Endothelial cell of umbilical vein (primary cell): ENCODE measurements around the gene LITAF. TPM values are rescaled to one million over a fixed set of nuclear protein-coding genes. Genes with fewer than 3 reads are reported as not detected.

Source experiments
- BruUV-seq: library from RNA; stranded (reverse); fragments of 400-500 nt; replicated peaks from 2 replicates; lab custom pipeline; 2021; lab: Mats Ljungman, UMichigan
- CTCF ChIA-PET: fragments of 300-600, 350-600 bp; sonication (Branson Sonifier 250); formaldehyde crosslinking; loops from one replicate; lab custom pipeline; 2021; ENCODE audit warnings: antibody characterized with exemption, inconsistent platforms; lab: Charles Lee
- POLR2A ChIA-PET: fragments of 300-600, 350-600 bp; sonication (Branson Sonifier 250); formaldehyde crosslinking; loops from one replicate; lab custom pipeline; 2021; ENCODE audit warnings: antibody characterized with exemption, inconsistent platforms; lab: Charles Lee
- DNase-seq: peaks from one replicate; pipeline ENCODE4 v3.0.0-alpha.2; 2011; ENCODE audit warnings: low read depth, low spot score
- FAIRE-seq: peaks from 2 replicates; lab custom pipeline; 2011; peaks lifted over from hg19 to GRCh38; lab: Jason Lieb, UNC
- H2AFZ ChIP-seq: 2 replicates; pipeline ENCODE4 v1.6.0; 2012; ENCODE audit warnings: low read depth, low read length, control low read depth, inconsistent platforms
- H3K27ac ChIP-seq: 2 replicates; pipeline ENCODE4 v1.5.1; 2011; ENCODE audit warnings: low read depth, mild to moderate bottlenecking, control low read depth, low read length, moderate library complexity; ENCODE audit not compliant: insufficient read depth
- H3K27me3 ChIP-seq, 2 experiments: 2 replicates each; pipeline versions ENCODE4 v1.6.0 to v1.6.1; 2011; ENCODE audit warnings: low read length in 2 of 2, mixed read lengths in 1 of 2; ENCODE audit not compliant: control insufficient read depth in 2 of 2, insufficient read depth in 2 of 2
- H3K36me3 ChIP-seq, 2 experiments: 2 replicates in 1 of 2; 3 replicates in 1 of 2; pipeline ENCODE4 v1.5.1; 2011; ENCODE audit warnings: low read length in 2 of 2, mild to moderate bottlenecking in 1 of 2, moderate library complexity in 1 of 2; ENCODE audit not compliant: control insufficient read depth in 2 of 2, insufficient read depth in 2 of 2; ENCODE audit errors: extremely low read depth in 1 of 2
- H3K4me1 ChIP-seq: 3 replicates; pipeline ENCODE4 v1.5.1; 2011; ENCODE audit warnings: mild to moderate bottlenecking, low read length; ENCODE audit not compliant: control insufficient read depth, insufficient read depth; ENCODE audit errors: extremely low read depth
- H3K4me2 ChIP-seq: 2 replicates; pipeline ENCODE4 v1.6.1; 2011; ENCODE audit warnings: low read length, control low read depth, mixed read lengths; ENCODE audit not compliant: insufficient read depth
- H3K4me3 ChIP-seq, 3 experiments: fragments of 200-600 bp in 1 of 3; sonication (generic), shearing (Covaris generic) in 1 of 3; replicated peaks in 1 of 3; 2 replicates each; pipeline ENCODE4 v1.5.1; 2011 to 2016; ENCODE audit warnings: control low read depth in 3 of 3, low read length in 3 of 3, mild to moderate bottlenecking in 2 of 3, inconsistent platforms in 1 of 3, low read depth in 1 of 3, moderate library complexity in 1 of 3; ENCODE audit not compliant: insufficient read depth in 1 of 3
- H3K79me2 ChIP-seq: 2 replicates; pipeline ENCODE4 v1.6.0; 2012; ENCODE audit warnings: low read length, inconsistent platforms; ENCODE audit not compliant: control insufficient read depth, insufficient read depth
- H3K9ac ChIP-seq: replicated peaks from 2 replicates; pipeline ENCODE3; 2011; ENCODE audit warnings: low read length, control low read depth; ENCODE audit not compliant: insufficient read depth; ENCODE audit errors: extremely low read depth
- H3K9me1 ChIP-seq: replicated peaks from 3 replicates; pipeline ENCODE4 v1.6.0; 2011; ENCODE audit warnings: mild to moderate bottlenecking, low read length; ENCODE audit not compliant: control insufficient read depth, insufficient read depth; ENCODE audit errors: extremely low read depth
- H3K9me3 ChIP-seq: replicated peaks from 2 replicates; pipeline ENCODE4 v1.5.1; 2012; ENCODE audit warnings: low read length, inconsistent platforms; ENCODE audit not compliant: control insufficient read depth, insufficient read depth
- H4K20me1 ChIP-seq: replicated peaks from 2 replicates; pipeline ENCODE3; 2011; ENCODE audit warnings: mild to moderate bottlenecking, low read length; ENCODE audit not compliant: control insufficient read depth, insufficient read depth; ENCODE audit errors: extremely low read depth
- EZH2 ChIP-seq: IDR thresholded peaks from 2 replicates; pipeline ENCODE4 v1.6.1; 2012; ENCODE audit warnings: borderline replicate concordance, low read depth, mild to moderate bottlenecking, moderate library complexity, low read length, inconsistent platforms; ENCODE audit not compliant: severe bottlenecking
- FOS ChIP-seq: IDR thresholded peaks from 2 replicates; pipeline ENCODE4 v1.6.1; 2011; ENCODE audit warnings: mild to moderate bottlenecking, low read length, moderate library complexity, borderline replicate concordance; ENCODE audit not compliant: insufficient read depth
- GATA2 ChIP-seq: IDR thresholded peaks from 2 replicates; pipeline ENCODE4 v1.7.0; 2011; ENCODE audit warnings: low read depth, mild to moderate bottlenecking, moderate library complexity, mixed read lengths, low read length; ENCODE audit not compliant: insufficient read length, insufficient read depth
- JUN ChIP-seq: IDR thresholded peaks from 2 replicates; pipeline ENCODE4 v1.6.1; 2011; ENCODE audit warnings: borderline replicate concordance, low read depth; ENCODE audit not compliant: insufficient read length, insufficient read depth
- MYC ChIP-seq: IDR thresholded peaks from one replicate; pipeline ENCODE4 v1.6.1; 2011; ENCODE audit warnings: mild to moderate bottlenecking, low read depth, low read length
- POLR2A ChIP-seq: IDR thresholded peaks from 2 replicates; pipeline ENCODE4 v1.6.1; 2012; ENCODE audit warnings: low read depth, mild to moderate bottlenecking, control low read depth, low read length
- POLR2AphosphoS5 ChIP-seq: IDR thresholded peaks from 2 replicates; pipeline ENCODE4 v1.6.1; 2012; ENCODE audit warnings: low read depth, mild to moderate bottlenecking, control low read depth, low read length, moderate library complexity; ENCODE audit not compliant: insufficient read depth
- dilution Hi-C: fragments of 300-500 bp; cut with MboI; formaldehyde crosslinking; loops from one replicate; pipeline ENCODE4 v1.15.0; 2019; ENCODE audit warnings: low sequenced_read_pairs; ENCODE audit not compliant: extremely low pct_ligation_motif_present
- intact Hi-C: fragments of 100-400 bp; cut with micrococcal nuclease; formaldehyde crosslinking; loops from one replicate; pipeline ENCODE4 v1.10.0; 2022
- polyA plus RNA-seq, 4 experiments: library from polyadenylated mRNA; depleted of rRNA in 3 of 4; stranded (reverse) in 3 of 4; unstranded in 1 of 4; fragments of >200 nt; gene quantifications; 2 replicates each; pipeline versions ENCODE4 v1.2.1 to v1.2.3, GENCODE V29; 2011 to 2012; ENCODE audit warnings: missing spikeins in 1 of 4
- total RNA-seq: library from RNA; stranded (reverse); gene quantifications from 2 replicates; pipeline ENCODE4 v1.2.3, GENCODE V29; 2021
- TF ChIP-seq, protein P1 (sequence below), 2 donors: IDR thresholded peaks; 1 replicate in 1 of 2; 2 replicates in 1 of 2; pipeline ENCODE4 v1.5.1; 2011; ENCODE audit warnings: low read length in 2 of 2, mild to moderate bottlenecking in 2 of 2, moderate library complexity in 2 of 2, control low read depth in 1 of 2, inconsistent platforms in 1 of 2, low read depth in 1 of 2; ENCODE audit not compliant: insufficient read depth in 1 of 2; ENCODE audit errors: extremely low read depth in 1 of 2
- TF ChIP-seq, protein P2 (sequence below): IDR thresholded peaks from 2 replicates; pipeline ENCODE4 v1.6.1; 2011; ENCODE audit not compliant: insufficient read depth, insufficient read length

The LITAF gene
- total and polyA plus RNA-seq, 2 donors (not counting 3 experiments of a cell fraction or from before 2014, with no cell fraction given) = 15.2 to 27.2 TPM

DNA sequence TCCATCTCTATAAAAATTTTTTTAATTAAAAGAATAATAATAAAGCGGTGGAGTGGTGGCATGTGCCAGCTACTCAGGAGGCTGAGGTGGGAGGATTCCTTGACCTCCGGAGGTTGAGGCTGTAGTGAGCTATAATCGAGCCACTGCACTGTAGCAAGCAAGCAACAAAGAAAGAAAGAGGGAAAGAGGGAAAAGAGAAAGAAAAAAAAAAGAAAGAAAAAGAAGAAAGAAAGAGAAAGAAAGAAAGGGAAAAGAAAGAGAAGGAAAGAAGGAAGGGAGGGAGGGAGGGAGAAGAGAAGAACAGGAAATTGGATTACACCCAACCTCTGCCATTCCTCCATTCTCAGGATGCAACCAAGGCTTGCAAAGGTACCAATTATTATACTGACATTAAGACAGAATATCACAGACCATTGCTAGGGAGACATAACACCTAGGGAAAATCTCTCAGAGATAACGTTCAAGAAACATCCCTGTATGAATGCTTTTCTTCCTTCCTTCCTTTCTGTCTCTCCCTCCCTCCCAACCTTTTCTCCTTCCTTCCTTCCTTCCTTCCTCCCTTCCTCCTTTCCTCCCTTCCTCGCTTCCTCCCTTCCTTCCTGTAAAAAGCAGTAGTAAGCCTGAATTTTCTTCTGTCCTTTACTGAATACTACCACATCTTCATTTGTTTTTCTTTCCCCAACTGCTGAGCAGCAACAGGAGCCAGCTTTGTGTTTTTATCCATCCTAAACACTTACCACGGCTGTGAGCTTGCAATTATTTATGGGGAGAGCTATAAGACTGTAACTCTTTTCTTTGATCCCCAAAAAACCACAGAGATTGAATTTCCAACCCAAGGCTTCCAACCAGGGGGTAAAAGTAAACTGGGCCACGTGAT lies 1.8 kb upstream of the LITAF start:
- dilution Hi-C loops = no loop called here
- TF ChIP-seq MYC (no peak), POLR2AphosphoS5 (no peak), GATA2 (no peak), POLR2A (no peak), JUN (no peak), FOS (no peak), EZH2 (no peak)
- TF ChIP-seq, protein P1, sequence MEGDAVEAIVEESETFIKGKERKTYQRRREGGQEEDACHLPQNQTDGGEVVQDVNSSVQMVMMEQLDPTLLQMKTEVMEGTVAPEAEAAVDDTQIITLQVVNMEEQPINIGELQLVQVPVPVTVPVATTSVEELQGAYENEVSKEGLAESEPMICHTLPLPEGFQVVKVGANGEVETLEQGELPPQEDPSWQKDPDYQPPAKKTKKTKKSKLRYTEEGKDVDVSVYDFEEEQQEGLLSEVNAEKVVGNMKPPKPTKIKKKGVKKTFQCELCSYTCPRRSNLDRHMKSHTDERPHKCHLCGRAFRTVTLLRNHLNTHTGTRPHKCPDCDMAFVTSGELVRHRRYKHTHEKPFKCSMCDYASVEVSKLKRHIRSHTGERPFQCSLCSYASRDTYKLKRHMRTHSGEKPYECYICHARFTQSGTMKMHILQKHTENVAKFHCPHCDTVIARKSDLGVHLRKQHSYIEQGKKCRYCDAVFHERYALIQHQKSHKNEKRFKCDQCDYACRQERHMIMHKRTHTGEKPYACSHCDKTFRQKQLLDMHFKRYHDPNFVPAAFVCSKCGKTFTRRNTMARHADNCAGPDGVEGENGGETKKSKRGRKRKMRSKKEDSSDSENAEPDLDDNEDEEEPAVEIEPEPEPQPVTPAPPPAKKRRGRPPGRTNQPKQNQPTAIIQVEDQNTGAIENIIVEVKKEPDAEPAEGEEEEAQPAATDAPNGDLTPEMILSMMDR (IDR thresholded peaks at IDR 0.05; ENCODE audit: extremely low read depth in 1 of 2, insufficient read depth in 1 of 2, low read depth in 1 of 2, low read length in 2 of 2) = no peak
- TF ChIP-seq, protein P2, sequence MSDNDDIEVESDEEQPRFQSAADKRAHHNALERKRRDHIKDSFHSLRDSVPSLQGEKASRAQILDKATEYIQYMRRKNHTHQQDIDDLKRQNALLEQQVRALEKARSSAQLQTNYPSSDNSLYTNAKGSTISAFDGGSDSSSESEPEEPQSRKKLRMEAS = no peak
- no peaks in the 10 kb centered on the region for H3K9me3 ChIP-seq
- DNase-seq (no peak), FAIRE-seq (peak; percentile 18)
- ChIA-PET CTCF (interaction anchor here (0.6 to 2.1 kb wide), 3 partner anchors 56 to 646 kb away, joined by 3 to 7 read pairs (median 4); partner anchors contain the start of gene DEXI), POLR2A (no interaction called here)
- no peaks in the 10 kb centered on the region for H3K36me3 ChIP-seq
- no peak overlapping the region for H2AFZ ChIP-seq
- intact Hi-C loops = loop anchor here (5.0 kb wide), 1 partner anchor 91 kb away; no protein-coding TSS in a partner anchor
- H3K9ac ChIP-seq = no peak overlapping the region
- no peaks in the 10 kb centered on the region for H3K79me2 ChIP-seq
- no peak overlapping the region for H3K4me2 ChIP-seq
- peaks cover 5 to 13% of the 10 kb centered on the region in 2 experiments for H3K27me3 ChIP-seq
- H4K20me1 ChIP-seq = no peaks in the 10 kb centered on the region
- no peak overlapping the region for H3K27ac ChIP-seq
- no peak overlapping the region for H3K4me3 ChIP-seq
- H3K4me1 ChIP-seq = peaks cover 5% of the 10 kb centered on the region
- H3K9me1 ChIP-seq = no peaks in the 10 kb centered on the region
- BruUV-seq = no TSS peak
